ENCODE data around the gene RFC3.

The RFC3 gene

GRCh38 chr13:33787051-33787591 is 30.8 kb upstream of the RFC3 start:
- no peak for TF ChIP-seq TAF1 (IDR thresholded peaks at IDR 0.05; ENCODE audit: low read depth, low read length)
- no peak for TF ChIP-seq POLR2AphosphoS5 (IDR thresholded peaks at IDR 0.05; ENCODE audit: low read depth, low read length)
- TF ChIP-seq POU2F2 (IDR thresholded peaks at IDR 0.05; ENCODE audit: low read depth, low read length) = no peak
- no peak for TF ChIP-seq POLR2A (IDR thresholded peaks at IDR 0.05; ENCODE audit: low read depth, low read length)
- TF ChIP-seq PAX5 (IDR thresholded peaks at IDR 0.05; ENCODE audit: insufficient read depth, low read length, severe bottlenecking) = no peak
- no peak for TF ChIP-seq SPI1 (IDR thresholded peaks at IDR 0.05; ENCODE audit: low read depth, low read length)
- DNase-seq (ENCODE audit: insufficient read length, low spot score) (no peak), FAIRE-seq (peak; percentile 33)

DNA sequence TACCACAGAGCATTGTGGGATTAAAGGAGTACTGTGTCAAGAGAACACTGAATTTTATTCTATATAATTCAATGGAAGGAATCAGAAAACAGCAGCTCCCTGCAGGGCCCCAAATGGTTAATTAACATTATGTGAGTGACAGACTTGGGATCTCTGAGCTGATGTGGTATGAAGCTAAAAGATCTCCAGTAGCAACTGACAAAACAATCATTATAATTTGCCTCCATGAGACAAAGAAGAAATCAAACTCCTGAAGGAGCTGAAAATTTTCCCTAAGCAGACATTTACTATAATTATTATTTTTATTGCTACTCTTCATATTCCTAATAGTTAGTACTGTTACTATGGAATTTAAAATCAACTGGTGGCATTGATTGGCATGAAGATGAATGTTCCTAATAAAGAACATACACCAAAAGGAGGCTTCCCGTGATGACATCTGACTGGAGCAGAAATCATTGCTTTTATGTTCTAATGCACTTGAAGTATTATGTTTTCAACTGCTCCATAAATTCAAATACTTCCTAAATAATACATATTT is 28.8 kb upstream of the RFC3 start:
- DNase-seq (ENCODE audit: insufficient read length, low spot score) (no peak), FAIRE-seq (no peak)
- TF ChIP-seq SPI1 (IDR thresholded peaks at IDR 0.05; ENCODE audit: low read depth, low read length) (no peak), POLR2A (IDR thresholded peaks at IDR 0.05; ENCODE audit: low read depth, low read length) (no peak), POU2F2 (IDR thresholded peaks at IDR 0.05; ENCODE audit: low read depth, low read length) (no peak), POLR2AphosphoS5 (IDR thresholded peaks at IDR 0.05; ENCODE audit: low read depth, low read length) (no peak), PAX5 (IDR thresholded peaks at IDR 0.05; ENCODE audit: insufficient read depth, low read length, severe bottlenecking) (no peak), TAF1 (IDR thresholded peaks at IDR 0.05; ENCODE audit: low read depth, low read length) (no peak)

DNA sequence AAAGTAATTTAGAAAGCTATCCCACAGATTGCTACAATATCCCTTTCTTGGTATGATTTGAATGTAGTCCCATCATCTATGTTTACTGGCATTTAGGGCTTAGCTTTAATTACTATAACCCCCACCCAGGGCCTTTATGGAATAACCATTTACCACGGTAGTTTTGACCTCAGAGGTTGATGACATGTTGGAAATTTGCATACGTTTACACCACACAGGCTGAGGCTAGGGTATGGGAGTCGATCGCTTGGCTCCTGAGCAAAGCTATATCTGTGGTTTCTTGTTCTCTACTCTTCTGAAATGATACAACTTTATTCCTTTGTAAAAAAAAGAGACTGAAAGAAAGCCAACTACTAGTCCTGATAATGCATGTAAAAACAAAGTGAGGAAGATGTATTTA is 28.2 kb upstream of the RFC3 start:
- FAIRE-seq (no peak), DNase-seq (ENCODE audit: insufficient read length, low spot score) (no peak)

DNA sequence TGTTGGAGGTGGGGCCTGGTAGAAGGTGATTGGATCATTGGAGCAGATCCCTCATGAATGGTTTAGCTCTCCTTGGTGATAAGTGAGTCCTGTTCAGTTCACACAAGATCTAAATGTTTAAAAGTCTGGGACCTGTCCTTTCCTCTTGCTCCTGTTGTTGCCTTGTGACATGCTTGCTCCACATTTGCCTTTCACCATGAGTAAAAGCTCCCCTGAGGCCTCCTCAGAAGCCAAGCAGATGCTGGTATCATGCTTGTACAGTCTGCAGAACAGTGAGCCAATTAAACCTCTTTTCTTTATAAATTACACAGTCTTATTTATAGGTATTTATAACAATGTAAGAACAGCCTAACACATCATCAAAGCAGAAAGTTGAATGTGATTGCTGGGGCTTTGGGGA is 24.2 kb upstream of the RFC3 start:
- no peak for TF ChIP-seq POLR2A (IDR thresholded peaks at IDR 0.05; ENCODE audit: low read depth, low read length)
- FAIRE-seq = no peak
- no peak for DNase-seq (ENCODE audit: insufficient read length, low spot score)

More for the DNA sequence above, 28.2 kb upstream of the RFC3 start:
- TF ChIP-seq PAX5 (IDR thresholded peaks at IDR 0.05; ENCODE audit: insufficient read depth, low read length, severe bottlenecking) (no peak), POU2F2 (IDR thresholded peaks at IDR 0.05; ENCODE audit: low read depth, low read length) (no peak), POLR2A (IDR thresholded peaks at IDR 0.05; ENCODE audit: low read depth, low read length) (no peak)

- DNase-seq (ENCODE audit: insufficient read length, low spot score) = no peak
- no peak for FAIRE-seq
- TF ChIP-seq POLR2A (IDR thresholded peaks at IDR 0.05; ENCODE audit: low read depth, low read length) (no peak), SPI1 (IDR thresholded peaks at IDR 0.05; ENCODE audit: low read depth, low read length) (no peak), POLR2AphosphoS5 (IDR thresholded peaks at IDR 0.05; ENCODE audit: low read depth, low read length) (no peak), POU2F2 (IDR thresholded peaks at IDR 0.05; ENCODE audit: low read depth, low read length) (no peak), TAF1 (IDR thresholded peaks at IDR 0.05; ENCODE audit: low read depth, low read length) (no peak), PAX5 (IDR thresholded peaks at IDR 0.05; ENCODE audit: insufficient read depth, low read length, severe bottlenecking) (no peak)
Measured at GRCh38 chr13:33794576-33794975, 23.4 kb upstream of the RFC3 start.

- DNase-seq (ENCODE audit: insufficient read length, low spot score) (no peak), FAIRE-seq (no peak)
- TF ChIP-seq TAF1 (IDR thresholded peaks at IDR 0.05; ENCODE audit: low read depth, low read length) (no peak), SPI1 (IDR thresholded peaks at IDR 0.05; ENCODE audit: low read depth, low read length) (no peak), POLR2AphosphoS5 (IDR thresholded peaks at IDR 0.05; ENCODE audit: low read depth, low read length) (no peak), POLR2A (IDR thresholded peaks at IDR 0.05; ENCODE audit: low read depth, low read length) (no peak), POU2F2 (IDR thresholded peaks at IDR 0.05; ENCODE audit: low read depth, low read length) (no peak), PAX5 (IDR thresholded peaks at IDR 0.05; ENCODE audit: insufficient read depth, low read length, severe bottlenecking) (no peak)
Measured at GRCh38 chr13:33796095-33796494, 21.9 kb upstream of the RFC3 start.

- FAIRE-seq (peak; percentile 58), DNase-seq (ENCODE audit: insufficient read length, low spot score) (no peak)
- TF ChIP-seq POLR2AphosphoS5 (IDR thresholded peaks at IDR 0.05; ENCODE audit: low read depth, low read length) = no peak
Measured at GRCh38 chr13:33797622-33798021, 20.3 kb upstream of the RFC3 start.

GRCh38 chr13:33798023-33798422 is 19.9 kb upstream of the RFC3 start:
- no peak for TF ChIP-seq POU2F2 (IDR thresholded peaks at IDR 0.05; ENCODE audit: low read depth, low read length)
- no peak for TF ChIP-seq SPI1 (IDR thresholded peaks at IDR 0.05; ENCODE audit: low read depth, low read length)
- no peak for TF ChIP-seq TAF1 (IDR thresholded peaks at IDR 0.05; ENCODE audit: low read depth, low read length)
- no peak for TF ChIP-seq POLR2A (IDR thresholded peaks at IDR 0.05; ENCODE audit: low read depth, low read length)
- no peak for TF ChIP-seq POLR2AphosphoS5 (IDR thresholded peaks at IDR 0.05; ENCODE audit: low read depth, low read length)
- no peak for TF ChIP-seq PAX5 (IDR thresholded peaks at IDR 0.05; ENCODE audit: insufficient read depth, low read length, severe bottlenecking)
- no peak for DNase-seq (ENCODE audit: insufficient read length, low spot score)
- FAIRE-seq = no peak

DNA sequence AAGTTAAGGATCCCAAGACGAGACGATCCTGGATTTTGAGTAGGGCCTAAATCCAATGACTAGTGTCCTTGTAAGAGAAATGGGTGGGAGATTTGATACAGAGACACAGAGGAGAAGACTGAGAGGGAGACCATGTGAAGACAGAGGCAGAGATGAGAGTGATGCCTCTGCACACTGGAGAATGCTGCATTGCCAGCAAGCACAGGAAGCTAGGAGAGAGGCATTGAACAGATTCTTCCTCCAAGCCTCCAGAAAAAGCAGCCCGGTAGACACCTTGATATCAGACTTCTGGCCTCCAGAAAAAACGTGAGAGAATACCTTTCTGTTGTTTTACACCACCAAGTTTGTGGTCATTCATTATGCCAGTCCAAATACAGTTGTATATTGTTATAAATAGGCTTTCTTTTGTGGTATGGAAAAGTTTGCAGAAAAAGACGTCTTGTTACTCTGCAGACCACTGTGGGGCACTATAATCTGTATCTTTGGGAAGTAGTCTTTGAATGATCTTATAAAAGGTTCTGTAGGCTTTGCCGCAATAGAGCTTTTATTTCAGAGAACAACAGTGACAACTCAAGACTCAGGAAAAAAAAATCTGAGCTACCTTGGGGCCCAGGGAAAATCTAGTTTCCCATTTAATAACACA is 17.9 kb upstream of the RFC3 start:
- DNase-seq (ENCODE audit: insufficient read length, low spot score) (no peak), FAIRE-seq (no peak)
- TF ChIP-seq POU2F2 (IDR thresholded peaks at IDR 0.05; ENCODE audit: low read depth, low read length) (no peak), POLR2AphosphoS5 (IDR thresholded peaks at IDR 0.05; ENCODE audit: low read depth, low read length) (no peak), SPI1 (IDR thresholded peaks at IDR 0.05; ENCODE audit: low read depth, low read length) (no peak), PAX5 (IDR thresholded peaks at IDR 0.05; ENCODE audit: insufficient read depth, low read length, severe bottlenecking) (no peak), TAF1 (IDR thresholded peaks at IDR 0.05; ENCODE audit: low read depth, low read length) (no peak), POLR2A (IDR thresholded peaks at IDR 0.05; ENCODE audit: low read depth, low read length) (no peak)

DNA sequence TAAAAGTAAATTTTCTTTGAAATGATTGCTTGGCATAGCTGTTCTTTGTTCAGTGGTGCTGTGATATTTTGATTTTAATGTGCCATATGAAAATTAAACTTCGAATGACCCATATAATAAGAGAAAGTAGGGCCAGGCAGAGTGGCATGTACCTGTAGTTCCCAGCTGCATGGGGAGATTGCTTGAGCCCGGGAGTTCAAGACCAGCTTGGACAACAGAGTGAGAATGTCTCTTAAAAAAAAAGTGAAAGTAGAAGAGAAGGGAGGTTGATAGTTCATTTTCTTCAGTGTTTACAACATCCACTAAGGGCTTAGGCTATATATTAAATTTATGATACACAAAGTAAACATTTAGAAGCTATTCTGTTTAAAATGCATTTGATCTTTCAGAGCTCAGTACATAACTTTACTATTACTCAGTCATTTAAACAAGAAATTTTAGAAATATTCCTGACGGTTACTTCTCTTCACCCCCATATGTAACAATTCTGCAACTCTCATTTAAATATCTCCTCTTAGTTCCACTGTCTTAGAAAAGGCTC is 17.2 kb upstream of the RFC3 start:
- DNase-seq (ENCODE audit: insufficient read length, low spot score) (no peak), FAIRE-seq (no peak)
- TF ChIP-seq TAF1 (IDR thresholded peaks at IDR 0.05; ENCODE audit: low read depth, low read length) = no peak
- TF ChIP-seq POU2F2 (IDR thresholded peaks at IDR 0.05; ENCODE audit: low read depth, low read length) = no peak
- no peak for TF ChIP-seq PAX5 (IDR thresholded peaks at IDR 0.05; ENCODE audit: insufficient read depth, low read length, severe bottlenecking)
